Measurements from ENCODE around the gene EEF2K. TPM values are rescaled to one million over a fixed set of nuclear protein-coding genes. Genes with fewer than 3 reads are reported as not detected.
A peak's percentile ranks its signal among the peaks of the same experiment; 100 is the strongest.

The EEF2K gene
- total RNA-seq, 4 donors from 2014 or later, result 14.7 to 59.9 (median 26.4) TPM

DNA sequence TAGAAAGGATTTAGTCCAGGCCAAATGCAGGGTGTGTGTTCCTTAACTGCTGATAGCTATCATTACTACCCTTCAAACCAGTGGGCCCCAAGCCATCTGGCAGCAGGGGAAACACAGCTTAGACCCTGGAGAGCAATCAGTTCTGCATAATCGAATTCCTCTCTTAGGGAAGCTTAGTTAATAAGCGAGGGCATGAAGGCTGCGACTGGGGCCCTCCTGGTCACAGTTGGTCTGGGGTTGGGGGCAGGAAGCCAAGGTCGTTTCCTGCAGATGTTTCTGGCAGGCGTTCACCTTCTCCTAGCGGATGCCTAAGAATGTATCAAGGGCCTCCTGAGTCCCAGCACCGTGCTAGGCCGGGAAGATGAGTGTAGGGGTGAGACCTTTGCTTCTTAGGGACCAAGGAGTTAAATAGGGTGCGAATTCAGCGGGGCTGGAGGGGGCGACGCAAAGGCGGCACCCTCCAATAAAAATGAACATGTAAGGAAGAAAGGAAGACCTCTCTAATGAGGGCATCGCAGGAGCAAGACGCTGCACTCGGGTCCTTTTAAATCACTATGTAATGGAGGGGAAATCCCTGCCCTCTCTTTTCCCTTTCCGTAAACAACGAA, 16.5 kb upstream of the EEF2K start:
- ATAC-seq (ENCODE audit: low FRiP score) (no peak), DNase-seq (ENCODE audit: low spot score) (no peak)
- TF ChIP-seq, protein P1, sequence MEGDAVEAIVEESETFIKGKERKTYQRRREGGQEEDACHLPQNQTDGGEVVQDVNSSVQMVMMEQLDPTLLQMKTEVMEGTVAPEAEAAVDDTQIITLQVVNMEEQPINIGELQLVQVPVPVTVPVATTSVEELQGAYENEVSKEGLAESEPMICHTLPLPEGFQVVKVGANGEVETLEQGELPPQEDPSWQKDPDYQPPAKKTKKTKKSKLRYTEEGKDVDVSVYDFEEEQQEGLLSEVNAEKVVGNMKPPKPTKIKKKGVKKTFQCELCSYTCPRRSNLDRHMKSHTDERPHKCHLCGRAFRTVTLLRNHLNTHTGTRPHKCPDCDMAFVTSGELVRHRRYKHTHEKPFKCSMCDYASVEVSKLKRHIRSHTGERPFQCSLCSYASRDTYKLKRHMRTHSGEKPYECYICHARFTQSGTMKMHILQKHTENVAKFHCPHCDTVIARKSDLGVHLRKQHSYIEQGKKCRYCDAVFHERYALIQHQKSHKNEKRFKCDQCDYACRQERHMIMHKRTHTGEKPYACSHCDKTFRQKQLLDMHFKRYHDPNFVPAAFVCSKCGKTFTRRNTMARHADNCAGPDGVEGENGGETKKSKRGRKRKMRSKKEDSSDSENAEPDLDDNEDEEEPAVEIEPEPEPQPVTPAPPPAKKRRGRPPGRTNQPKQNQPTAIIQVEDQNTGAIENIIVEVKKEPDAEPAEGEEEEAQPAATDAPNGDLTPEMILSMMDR (IDR thresholded peaks at IDR 0.05), result no peak

DNA sequence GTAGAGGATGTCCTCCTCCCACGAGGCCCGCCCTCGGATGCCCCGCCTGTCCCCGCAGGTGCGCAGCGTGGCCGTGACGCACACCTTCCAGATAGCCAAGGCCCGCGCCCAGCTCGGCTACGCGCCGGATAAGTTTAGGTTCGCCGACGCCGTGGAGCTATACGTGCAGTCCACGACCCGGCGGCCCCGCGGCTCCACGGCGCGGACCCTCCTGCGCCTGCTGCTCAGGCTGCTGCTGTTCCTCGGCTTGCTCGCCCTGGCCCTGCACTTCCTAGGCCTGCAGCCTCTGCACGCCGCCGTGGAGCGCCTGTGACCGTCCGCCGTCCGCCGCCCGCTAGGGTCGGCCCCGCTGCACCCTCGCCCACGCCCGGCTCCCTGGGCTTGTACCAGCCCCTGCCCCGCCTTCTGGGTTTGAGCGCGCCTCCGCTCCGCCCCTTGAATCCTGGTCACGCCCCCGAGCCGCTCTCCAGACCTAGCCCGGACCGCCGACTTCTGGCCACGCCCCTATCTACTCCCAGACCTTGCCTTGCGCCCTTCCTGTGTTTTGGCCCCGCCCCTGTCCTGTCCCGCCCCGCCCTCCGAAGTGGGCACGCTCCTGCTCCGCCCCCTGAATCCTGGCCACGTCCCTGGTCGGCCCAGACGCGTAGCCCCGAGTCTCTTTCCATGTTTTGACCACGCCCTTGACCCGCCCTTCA, 15.8 kb upstream of the EEF2K start:
- peak; percentile 66 for DNase-seq (ENCODE audit: low spot score)
- ATAC-seq (ENCODE audit: low FRiP score), result peak; percentile 80
- TF ChIP-seq, protein P1 (IDR thresholded peaks at IDR 0.05), result no peak

DNA sequence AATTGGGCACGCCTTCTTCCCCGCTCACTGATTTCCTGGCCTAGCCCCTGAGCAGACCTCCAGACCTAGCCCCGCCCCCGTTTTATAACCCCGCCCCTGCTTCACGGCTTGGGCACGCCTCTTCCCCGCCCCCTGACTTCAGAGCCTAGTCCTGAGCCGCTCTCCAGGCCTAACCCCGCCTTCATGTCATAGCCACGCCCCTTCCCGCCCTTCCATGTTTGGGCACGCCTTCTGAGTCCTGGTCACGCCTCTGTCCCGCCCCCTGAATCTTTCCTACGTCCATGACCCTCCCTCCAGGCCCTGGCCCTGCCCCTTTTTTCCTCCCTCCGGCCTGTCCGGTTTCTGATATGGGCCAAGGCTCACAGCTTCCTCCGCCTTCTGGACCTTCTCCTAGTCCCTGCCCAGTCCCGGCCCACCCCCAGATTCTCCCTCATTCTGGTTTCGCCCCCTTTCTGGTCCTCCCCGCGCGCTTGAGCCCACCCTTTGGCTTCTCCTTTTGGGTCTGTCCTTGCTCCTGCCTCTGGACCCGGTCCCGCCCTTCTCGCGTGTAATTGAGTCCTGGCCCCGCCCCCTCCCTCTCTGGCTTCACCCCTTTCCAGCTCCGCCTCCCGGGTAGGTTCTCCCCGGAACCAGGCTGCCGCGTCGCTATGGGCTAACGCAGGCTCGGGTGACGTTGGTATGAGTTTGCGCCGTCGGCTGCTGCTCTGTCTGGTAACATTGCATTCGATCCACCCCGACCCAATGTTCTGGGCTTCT, 15.1 kb upstream of the EEF2K start:
- DNase-seq (ENCODE audit: low spot score) (peak; percentile 100), ATAC-seq (ENCODE audit: low FRiP score) (peak; percentile 86)
- TF ChIP-seq, protein P1 (IDR thresholded peaks at IDR 0.05), result no peak

DNA sequence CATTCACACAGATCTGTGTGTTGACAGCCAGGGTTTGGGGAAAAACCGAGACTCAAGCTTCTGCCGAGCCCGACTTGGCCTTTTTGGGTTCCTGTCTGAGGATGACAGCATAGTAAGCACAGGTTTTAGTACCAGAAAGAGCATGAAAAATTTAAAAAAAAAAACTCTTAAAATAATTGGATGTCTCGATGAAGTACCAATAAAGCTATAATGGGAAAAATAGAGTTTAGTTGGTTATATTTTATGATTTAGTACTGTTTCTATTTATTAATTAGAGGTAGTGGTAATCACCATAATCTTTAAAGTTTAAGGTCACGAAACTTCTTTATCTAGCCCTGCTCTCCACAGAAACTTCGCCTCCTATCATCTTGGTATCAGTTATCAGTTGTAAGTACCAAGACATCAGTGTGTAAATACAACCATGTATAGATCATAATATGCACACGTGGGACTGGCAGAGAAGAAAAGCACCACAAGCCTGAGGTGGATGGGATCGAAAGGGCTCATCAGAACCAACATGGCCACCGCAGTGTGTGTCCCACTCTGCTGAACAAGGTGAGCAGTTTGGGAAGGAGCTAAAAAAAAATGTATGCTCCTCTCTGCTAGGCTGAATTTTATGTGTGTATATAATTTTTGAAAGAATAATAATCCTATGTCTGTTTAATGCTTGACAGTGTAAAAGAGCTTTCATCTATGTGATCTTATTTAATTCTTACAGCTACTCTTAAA, 14.4 kb upstream of the EEF2K start:
- DNase-seq (ENCODE audit: low spot score), result no peak
- ATAC-seq (ENCODE audit: low FRiP score), result no peak
- TF ChIP-seq, protein P1 (IDR thresholded peaks at IDR 0.05), result no peak

DNA sequence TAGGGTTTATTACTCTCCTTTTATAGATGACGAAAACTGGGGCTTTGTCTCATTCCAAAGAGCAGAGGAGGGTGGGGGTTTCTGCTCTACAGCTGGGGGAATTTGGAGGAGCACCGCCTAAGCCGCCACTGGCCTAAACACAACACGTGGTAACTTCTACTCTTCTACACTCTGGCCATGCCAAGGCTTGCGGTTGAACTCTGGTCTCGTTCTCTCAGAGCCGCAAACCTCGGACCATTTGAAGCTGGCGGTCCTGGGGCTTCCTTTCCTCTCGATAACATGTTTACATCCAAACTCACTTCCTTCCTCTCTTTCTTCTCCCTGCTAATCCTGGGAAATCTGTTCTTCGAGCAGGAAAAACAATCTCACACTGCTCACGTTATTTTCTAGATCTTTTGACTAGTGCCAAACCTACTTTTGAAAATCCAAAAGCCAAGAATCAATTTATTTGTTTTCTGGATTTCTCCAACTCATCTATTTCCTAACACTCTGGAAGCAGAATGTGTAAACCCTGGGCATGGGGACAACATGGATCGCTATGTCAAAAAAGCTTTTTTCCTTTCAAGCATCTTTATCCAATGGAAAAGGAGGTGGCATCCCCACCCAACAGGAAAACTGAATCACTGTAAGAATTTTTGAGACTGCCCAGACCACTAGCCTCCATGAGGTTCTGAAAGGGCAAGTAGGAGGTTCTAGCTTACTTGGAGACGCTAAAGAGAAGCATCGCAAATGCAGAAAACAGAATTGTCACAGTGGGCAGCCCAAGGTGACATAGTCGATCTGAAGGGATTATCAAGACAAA, 13.6 kb upstream of the EEF2K start:
- TF ChIP-seq, protein P1 (IDR thresholded peaks at IDR 0.05), result no peak
- ATAC-seq (ENCODE audit: low FRiP score), result peak; percentile 15
- DNase-seq (ENCODE audit: low spot score), result peak; percentile 58

DNA sequence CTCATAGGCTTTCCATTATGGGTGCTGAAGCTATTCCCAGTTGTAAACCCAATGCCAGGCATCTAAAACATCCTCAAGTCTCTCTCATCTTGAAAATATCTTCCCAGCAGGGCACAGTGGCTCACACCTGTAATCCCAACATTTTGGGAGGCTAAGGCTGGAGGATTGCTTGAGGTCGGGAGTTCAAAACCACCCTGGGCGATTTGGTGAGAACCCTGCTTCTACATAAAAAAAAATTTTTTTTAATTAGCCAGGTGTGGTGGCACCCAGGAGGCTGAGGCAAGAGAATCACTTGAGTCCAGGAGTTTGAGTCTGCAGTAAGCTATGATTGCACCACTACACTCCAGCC, 13.0 kb upstream of the EEF2K start:
- DNase-seq (ENCODE audit: low spot score), result no peak
- ATAC-seq (ENCODE audit: low FRiP score), result no peak
- TF ChIP-seq, protein P1 (IDR thresholded peaks at IDR 0.05), result no peak
